HepG2 (cell line): ENCODE measurements around the gene CLDN3. TPM values are rescaled to one million over a fixed set of nuclear protein-coding genes. Genes with fewer than 3 reads are reported as not detected.

ENCODE experiments used
- ARID2 ChIP-seq: sonication (generic); formaldehyde crosslinking; IDR thresholded peaks from 2 replicates; pipeline ENCODE4 v1.8.1; 2022; ENCODE audit warnings: mild to moderate bottlenecking, missing genetic modification reagents, borderline replicate concordance
- MTF1 ChIP-seq: sonication (generic); formaldehyde crosslinking; IDR thresholded peaks from 2 replicates; pipeline ENCODE4 v1.5.0; 2020; ENCODE audit warnings: missing genetic modification reagents
- SETDB1 ChIP-seq: sonication (generic); formaldehyde crosslinking; IDR thresholded peaks from 2 replicates; pipeline ENCODE4 v1.5.1; 2020; ENCODE audit warnings: missing genetic modification reagents, mild to moderate bottlenecking, borderline replicate concordance
- ZNF563 ChIP-seq: sonication (generic); formaldehyde crosslinking; IDR thresholded peaks from 2 replicates; pipeline ENCODE4 v1.8.0; 2022; ENCODE audit warnings: mild to moderate bottlenecking, moderate library complexity, missing genetic modification reagents
- polyA plus RNA-seq, 8 experiments: library from polyadenylated mRNA; depleted of rRNA in 3 of 8; stranded (reverse) in 7 of 8; unstranded in 1 of 8; fragments of >200 nt; fragmentation: Illumina TruSeq in 4 of 8; extraction: Trizol in 4 of 8; gene quantifications; 2 replicates each; pipeline versions ENCODE4 v1.2.1 to v1.2.3, GENCODE V29; 2011 to 2016; ENCODE audit warnings: low read depth in 4 of 8, missing spikeins in 1 of 8, mixed read lengths in 1 of 8; ENCODE audit not compliant: insufficient read depth in 1 of 8
- total RNA-seq, 5 experiments: library from RNA; depleted of rRNA; stranded (reverse); fragments of >200 nt; fragmentation: Illumina TruSeq; extraction: Trizol; gene quantifications; 2 replicates each; pipeline ENCODE4 v1.2.3, GENCODE V29; 2016; ENCODE audit warnings: low read depth in 1 of 5
- TF ChIP-seq, protein P1 (sequence below): sonication (generic); formaldehyde crosslinking; IDR thresholded peaks from 2 replicates; pipeline ENCODE4 v1.5.0; 2020; ENCODE audit warnings: mild to moderate bottlenecking, missing genetic modification reagents, borderline replicate concordance
- TF ChIP-seq, protein P2 (sequence below), 2 experiments: fragments of 450-650 bp in 1 of 2; sonication (generic) in 1 of 2; formaldehyde crosslinking in 1 of 2; IDR thresholded peaks; 2 replicates each; pipeline versions ENCODE4 v1.6.1 to v1.8.0; 2016 to 2022; ENCODE audit warnings: antibody characterized with exemption in 1 of 2, mild to moderate bottlenecking in 1 of 2, missing genetic modification reagents in 1 of 2

CLDN3 gene
- total and polyA plus RNA-seq, 2 of the 13 experiments (the other 11 are each of a cell fraction or from before 2014, with no cell fraction given) = 0.31 to 0.51 TPM

DNA sequence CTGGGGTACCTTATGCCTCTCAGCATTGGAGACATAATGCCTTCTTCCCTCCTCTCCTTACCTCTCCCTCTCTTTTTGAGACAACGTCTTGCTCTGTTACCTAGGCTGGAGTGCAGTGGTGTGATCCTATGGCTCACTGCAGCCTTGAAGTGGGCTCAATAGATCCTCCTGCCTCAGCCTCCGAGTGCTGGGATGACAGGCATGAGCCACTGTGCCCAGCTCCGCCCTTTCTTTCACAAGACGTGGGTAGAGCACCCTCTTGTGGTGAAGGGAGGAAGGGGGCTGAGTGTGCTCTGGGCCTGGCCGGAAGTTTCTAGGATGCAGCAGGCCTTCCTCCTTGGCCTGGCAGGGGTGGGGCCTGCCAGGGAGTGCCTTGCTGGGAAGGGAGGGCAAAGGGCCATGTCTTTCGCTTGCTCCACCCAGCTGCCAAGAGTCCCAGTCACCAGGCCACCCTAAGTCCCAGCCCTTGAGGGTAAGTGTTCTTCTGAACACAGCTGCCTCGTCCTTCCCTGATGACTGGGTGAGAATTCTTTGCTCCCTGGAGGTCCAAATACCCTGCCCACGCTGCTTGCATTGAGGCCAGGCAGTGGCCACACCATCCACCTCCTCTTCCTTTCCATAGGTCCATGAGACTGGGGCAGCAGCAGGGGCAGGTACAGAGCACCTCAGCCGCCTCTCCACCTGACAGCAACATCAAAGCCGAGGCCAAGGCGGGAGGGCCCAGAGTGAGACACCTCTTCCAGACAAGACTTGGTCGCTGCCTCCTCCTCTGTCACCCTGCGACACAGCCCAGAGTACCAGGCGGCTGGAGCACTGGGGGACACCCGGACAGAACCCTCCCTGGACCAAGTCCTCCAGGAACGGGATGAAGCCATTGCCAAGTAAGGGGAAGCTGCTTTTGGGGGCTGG is 35.2 kb downstream of the CLDN3 start (continued):
- TF ChIP-seq, protein P1, sequence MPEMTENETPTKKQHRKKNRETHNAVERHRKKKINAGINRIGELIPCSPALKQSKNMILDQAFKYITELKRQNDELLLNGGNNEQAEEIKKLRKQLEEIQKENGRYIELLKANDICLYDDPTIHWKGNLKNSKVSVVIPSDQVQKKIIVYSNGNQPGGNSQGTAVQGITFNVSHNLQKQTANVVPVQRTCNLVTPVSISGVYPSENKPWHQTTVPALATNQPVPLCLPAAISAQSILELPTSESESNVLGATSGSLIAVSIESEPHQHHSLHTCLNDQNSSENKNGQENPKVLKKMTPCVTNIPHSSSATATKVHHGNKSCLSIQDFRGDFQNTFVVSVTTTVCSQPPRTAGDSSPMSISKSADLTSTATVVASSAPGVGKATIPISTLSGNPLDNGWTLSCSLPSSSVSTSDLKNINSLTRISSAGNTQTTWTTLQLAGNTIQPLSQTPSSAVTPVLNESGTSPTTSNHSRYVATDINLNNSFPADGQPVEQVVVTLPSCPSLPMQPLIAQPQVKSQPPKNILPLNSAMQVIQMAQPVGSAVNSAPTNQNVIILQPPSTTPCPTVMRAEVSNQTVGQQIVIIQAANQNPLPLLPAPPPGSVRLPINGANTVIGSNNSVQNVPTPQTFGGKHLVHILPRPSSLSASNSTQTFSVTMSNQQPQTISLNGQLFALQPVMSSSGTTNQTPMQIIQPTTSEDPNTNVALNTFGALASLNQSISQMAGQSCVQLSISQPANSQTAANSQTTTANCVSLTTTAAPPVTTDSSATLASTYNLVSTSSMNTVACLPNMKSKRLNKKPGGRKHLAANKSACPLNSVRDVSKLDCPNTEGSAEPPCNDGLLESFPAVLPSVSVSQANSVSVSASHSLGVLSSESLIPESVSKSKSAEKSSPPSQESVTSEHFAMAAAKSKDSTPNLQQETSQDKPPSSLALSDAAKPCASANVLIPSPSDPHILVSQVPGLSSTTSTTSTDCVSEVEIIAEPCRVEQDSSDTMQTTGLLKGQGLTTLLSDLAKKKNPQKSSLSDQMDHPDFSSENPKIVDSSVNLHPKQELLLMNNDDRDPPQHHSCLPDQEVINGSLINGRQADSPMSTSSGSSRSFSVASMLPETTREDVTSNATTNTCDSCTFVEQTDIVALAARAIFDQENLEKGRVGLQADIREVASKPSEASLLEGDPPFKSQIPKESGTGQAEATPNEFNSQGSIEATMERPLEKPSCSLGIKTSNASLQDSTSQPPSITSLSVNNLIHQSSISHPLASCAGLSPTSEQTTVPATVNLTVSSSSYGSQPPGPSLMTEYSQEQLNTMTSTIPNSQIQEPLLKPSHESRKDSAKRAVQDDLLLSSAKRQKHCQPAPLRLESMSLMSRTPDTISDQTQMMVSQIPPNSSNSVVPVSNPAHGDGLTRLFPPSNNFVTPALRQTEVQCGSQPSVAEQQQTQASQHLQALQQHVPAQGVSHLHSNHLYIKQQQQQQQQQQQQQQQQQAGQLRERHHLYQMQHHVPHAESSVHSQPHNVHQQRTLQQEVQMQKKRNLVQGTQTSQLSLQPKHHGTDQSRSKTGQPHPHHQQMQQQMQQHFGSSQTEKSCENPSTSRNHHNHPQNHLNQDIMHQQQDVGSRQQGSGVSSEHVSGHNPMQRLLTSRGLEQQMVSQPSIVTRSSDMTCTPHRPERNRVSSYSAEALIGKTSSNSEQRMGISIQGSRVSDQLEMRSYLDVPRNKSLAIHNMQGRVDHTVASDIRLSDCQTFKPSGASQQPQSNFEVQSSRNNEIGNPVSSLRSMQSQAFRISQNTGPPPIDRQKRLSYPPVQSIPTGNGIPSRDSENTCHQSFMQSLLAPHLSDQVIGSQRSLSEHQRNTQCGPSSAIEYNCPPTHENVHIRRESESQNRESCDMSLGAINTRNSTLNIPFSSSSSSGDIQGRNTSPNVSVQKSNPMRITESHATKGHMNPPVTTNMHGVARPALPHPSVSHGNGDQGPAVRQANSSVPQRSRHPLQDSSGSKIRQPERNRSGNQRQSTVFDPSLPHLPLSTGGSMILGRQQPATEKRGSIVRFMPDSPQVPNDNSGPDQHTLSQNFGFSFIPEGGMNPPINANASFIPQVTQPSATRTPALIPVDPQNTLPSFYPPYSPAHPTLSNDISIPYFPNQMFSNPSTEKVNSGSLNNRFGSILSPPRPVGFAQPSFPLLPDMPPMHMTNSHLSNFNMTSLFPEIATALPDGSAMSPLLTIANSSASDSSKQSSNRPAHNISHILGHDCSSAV (CRISPR knock-in tag) = no peak
- TF ChIP-seq ARID2 (CRISPR knock-in tag) = no peak
- TF ChIP-seq SETDB1 (CRISPR knock-in tag) = no peak
- TF ChIP-seq, protein P2, sequence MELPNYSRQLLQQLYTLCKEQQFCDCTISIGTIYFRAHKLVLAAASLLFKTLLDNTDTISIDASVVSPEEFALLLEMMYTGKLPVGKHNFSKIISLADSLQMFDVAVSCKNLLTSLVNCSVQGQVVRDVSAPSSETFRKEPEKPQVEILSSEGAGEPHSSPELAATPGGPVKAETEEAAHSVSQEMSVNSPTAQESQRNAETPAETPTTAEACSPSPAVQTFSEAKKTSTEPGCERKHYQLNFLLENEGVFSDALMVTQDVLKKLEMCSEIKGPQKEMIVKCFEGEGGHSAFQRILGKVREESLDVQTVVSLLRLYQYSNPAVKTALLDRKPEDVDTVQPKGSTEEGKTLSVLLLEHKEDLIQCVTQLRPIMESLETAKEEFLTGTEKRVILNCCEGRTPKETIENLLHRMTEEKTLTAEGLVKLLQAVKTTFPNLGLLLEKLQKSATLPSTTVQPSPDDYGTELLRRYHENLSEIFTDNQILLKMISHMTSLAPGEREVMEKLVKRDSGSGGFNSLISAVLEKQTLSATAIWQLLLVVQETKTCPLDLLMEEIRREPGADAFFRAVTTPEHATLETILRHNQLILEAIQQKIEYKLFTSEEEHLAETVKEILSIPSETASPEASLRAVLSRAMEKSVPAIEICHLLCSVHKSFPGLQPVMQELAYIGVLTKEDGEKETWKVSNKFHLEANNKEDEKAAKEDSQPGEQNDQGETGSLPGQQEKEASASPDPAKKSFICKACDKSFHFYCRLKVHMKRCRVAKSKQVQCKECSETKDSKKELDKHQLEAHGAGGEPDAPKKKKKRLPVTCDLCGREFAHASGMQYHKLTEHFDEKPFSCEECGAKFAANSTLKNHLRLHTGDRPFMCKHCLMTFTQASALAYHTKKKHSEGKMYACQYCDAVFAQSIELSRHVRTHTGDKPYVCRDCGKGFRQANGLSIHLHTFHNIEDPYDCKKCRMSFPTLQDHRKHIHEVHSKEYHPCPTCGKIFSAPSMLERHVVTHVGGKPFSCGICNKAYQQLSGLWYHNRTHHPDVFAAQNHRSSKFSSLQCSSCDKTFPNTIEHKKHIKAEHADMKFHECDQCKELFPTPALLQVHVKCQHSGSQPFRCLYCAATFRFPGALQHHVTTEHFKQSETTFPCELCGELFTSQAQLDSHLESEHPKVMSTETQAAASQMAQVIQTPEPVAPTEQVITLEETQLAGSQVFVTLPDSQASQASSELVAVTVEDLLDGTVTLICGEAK (IDR thresholded peaks at IDR 0.05) = no peak
- TF ChIP-seq, protein P2 (CRISPR knock-in tag; IDR thresholded peaks at IDR 0.05) = no peak
- TF ChIP-seq MTF1 = no peak
- no peak for TF ChIP-seq ZNF563
